H1 (cell line): Measurements from ENCODE around the gene RPUSD1. TPM values are rescaled to one million over a fixed set of nuclear protein-coding genes. Genes with fewer than 3 reads are reported as not detected.

ENCODE experiments used
- CTCF ChIA-PET: fragments of 300-600 bp; sonication (Branson Sonifier 250); formaldehyde crosslinking; loops from one replicate; lab custom pipeline; 2021; ENCODE audit not compliant: partially characterized antibody; lab: Charles Lee
- POLR2A ChIA-PET: fragments of 300-600 bp; sonication (Branson Sonifier 250); formaldehyde crosslinking; loops from one replicate; lab custom pipeline; 2021; ENCODE audit warnings: inconsistent platforms; ENCODE audit not compliant: partially characterized antibody; lab: Charles Lee
- DNase-seq, 2 experiments: peaks; one replicate each; pipeline versions ENCODE4 v3.0.0 to v3.0.0-alpha.2; 2010 to 2022; ENCODE audit warnings: low spot score in 2 of 2, low read depth in 1 of 2, mixed read lengths in 1 of 2
- FAIRE-seq: peaks from 2 replicates; lab custom pipeline; 2011; peaks lifted over from hg19 to GRCh38; lab: Jason Lieb, UNC
- H2AFZ ChIP-seq: 2 replicates; pipeline ENCODE4 v1.8.1; 2012; ENCODE audit warnings: low read length, inconsistent platforms
- H2AK5ac ChIP-seq: 2 replicates; pipeline ENCODE4 v1.6.1; 2013; ENCODE audit warnings: low read depth, low read length
- H2BK120ac ChIP-seq: replicated peaks from 2 replicates; pipeline ENCODE3; 2013; ENCODE audit warnings: low read depth, low read length, inconsistent platforms
- H2BK12ac ChIP-seq: 2 replicates; pipeline ENCODE4 v1.6.1; 2013; ENCODE audit warnings: low read depth, low read length
- H2BK15ac ChIP-seq: 2 replicates; pipeline ENCODE4 v1.6.1; 2013; ENCODE audit warnings: low read length
- H2BK20ac ChIP-seq: 2 replicates; pipeline ENCODE4 v1.6.1; 2013; ENCODE audit warnings: low read length
- H2BK5ac ChIP-seq: 2 replicates; pipeline ENCODE4 v1.6.1; 2013; ENCODE audit warnings: low read depth, low read length
- H3K14ac ChIP-seq: 2 replicates; pipeline ENCODE4 v1.6.1; 2013; ENCODE audit warnings: inconsistent platforms; ENCODE audit not compliant: insufficient read length
- H3K18ac ChIP-seq: 2 replicates; pipeline ENCODE4 v1.6.1; 2013; ENCODE audit warnings: low read length; ENCODE audit errors: extremely low read depth
- H3K23ac ChIP-seq: 2 replicates; pipeline ENCODE4 v1.6.1; 2013; ENCODE audit warnings: inconsistent platforms; ENCODE audit not compliant: insufficient read length
- H3K23me2 ChIP-seq: 2 replicates; pipeline ENCODE4 v1.6.1; 2013; ENCODE audit warnings: low read depth, low read length
- H3K27ac ChIP-seq: 2 replicates; pipeline ENCODE4 v1.6.1; 2011; ENCODE audit warnings: low read depth, low read length, inconsistent platforms
- H3K27me3 ChIP-seq, 4 experiments: replicated peaks in 1 of 4; 1 replicate in 1 of 4; 2 replicates in 3 of 4; pipeline versions ENCODE4 v1.6.1 to v1.8.1; 2011 to 2013; ENCODE audit warnings: low read length in 3 of 4, mild to moderate bottlenecking in 3 of 4, inconsistent platforms in 2 of 4, mixed read lengths in 2 of 4, moderate library complexity in 1 of 4; ENCODE audit not compliant: control insufficient read depth in 3 of 4, insufficient read depth in 3 of 4; ENCODE audit errors: extremely low read depth in 1 of 4
- H3K36me3 ChIP-seq, 4 experiments: 2 replicates each; pipeline versions ENCODE4 v1.6.1 to v1.8.1; 2011 to 2013; ENCODE audit warnings: mild to moderate bottlenecking in 4 of 4, low read length in 3 of 4, moderate library complexity in 2 of 4, control low read depth in 1 of 4, inconsistent platforms in 1 of 4; ENCODE audit not compliant: insufficient read depth in 4 of 4, control insufficient read depth in 2 of 4
- H3K4ac ChIP-seq: replicated peaks from 2 replicates; pipeline ENCODE3; 2013; ENCODE audit warnings: low read length, low read depth, mixed read lengths, inconsistent platforms; ENCODE audit not compliant: insufficient read length
- H3K4me1 ChIP-seq, 4 experiments: replicated peaks in 1 of 4; 1 replicate in 1 of 4; 2 replicates in 3 of 4; pipeline versions ENCODE4 v1.6.1 to v1.8.1; 2011 to 2013; ENCODE audit warnings: low read length in 3 of 4, inconsistent platforms in 2 of 4, mixed read lengths in 1 of 4; ENCODE audit not compliant: insufficient read depth in 4 of 4, control insufficient read depth in 3 of 4
- H3K4me2 ChIP-seq, 2 experiments: 2 replicates each; pipeline versions ENCODE4 v1.6.1 to v1.8.1; 2011 to 2013; ENCODE audit warnings: low read depth in 2 of 2, low read length in 2 of 2, control low read depth in 1 of 2, inconsistent platforms in 1 of 2, mild to moderate bottlenecking in 1 of 2; ENCODE audit not compliant: insufficient read depth in 1 of 2
- H3K4me3 ChIP-seq, 4 experiments: fragments of 200-600, 300-600 bp in 1 of 4; sonication (generic), shearing (Covaris generic), sonication (Bioruptor Twin) in 1 of 4; 2 replicates each; pipeline versions ENCODE4 v1.5.1 to v1.8.1; 2011 to 2016; ENCODE audit warnings: low read length in 4 of 4, low read depth in 3 of 4, control low read depth in 2 of 4, inconsistent platforms in 2 of 4, mild to moderate bottlenecking in 2 of 4, mixed read lengths in 1 of 4, moderate library complexity in 1 of 4; ENCODE audit not compliant: insufficient read depth in 2 of 4; ENCODE audit errors: extremely low read depth in 1 of 4
- H3K56ac ChIP-seq: replicated peaks from 2 replicates; pipeline ENCODE3; 2013; ENCODE audit warnings: low read depth, mild to moderate bottlenecking, mixed read lengths, low read length, inconsistent platforms; ENCODE audit not compliant: insufficient read length
- H3K79me1 ChIP-seq: 2 replicates; pipeline ENCODE4 v1.6.1; 2013; ENCODE audit warnings: low read depth, low read length, control low read depth
- H3K79me2 ChIP-seq, 2 experiments: 2 replicates each; pipeline versions ENCODE4 v1.6.1 to v1.8.1; 2012 to 2013; ENCODE audit warnings: low read length in 2 of 2, mild to moderate bottlenecking in 2 of 2, inconsistent platforms in 1 of 2; ENCODE audit not compliant: insufficient read depth in 2 of 2, control insufficient read depth in 1 of 2
- H3K9ac ChIP-seq, 4 experiments: replicated peaks in 1 of 4; 1 replicate in 1 of 4; 2 replicates in 3 of 4; pipeline versions ENCODE4 v1.6.1 to v1.8.1; 2011 to 2013; ENCODE audit warnings: low read depth in 3 of 4, low read length in 3 of 4, control low read depth in 2 of 4, mild to moderate bottlenecking in 2 of 4, moderate library complexity in 2 of 4, inconsistent platforms in 1 of 4; ENCODE audit errors: extremely low read depth in 1 of 4
- H3K9me3 ChIP-seq, 2 experiments: 2 replicates each; pipeline versions ENCODE4 v1.6.1 to v1.8.1; 2012 to 2013; ENCODE audit warnings: mild to moderate bottlenecking in 2 of 2, moderate library complexity in 2 of 2, control low read depth in 1 of 2, inconsistent platforms in 1 of 2, low read depth in 1 of 2, low read length in 1 of 2, mixed read lengths in 1 of 2; ENCODE audit not compliant: insufficient read depth in 2 of 2
- H4K20me1 ChIP-seq, 2 experiments: replicated peaks in 1 of 2; 2 replicates each; pipeline versions ENCODE3 to v1.8.1; 2011 to 2013; ENCODE audit warnings: inconsistent platforms in 2 of 2, low read length in 2 of 2, mild to moderate bottlenecking in 1 of 2; ENCODE audit not compliant: insufficient read depth in 2 of 2, control insufficient read depth in 1 of 2
- H4K5ac ChIP-seq: 2 replicates; pipeline ENCODE4 v1.6.1; 2013; ENCODE audit warnings: low read length, low read depth, mixed read lengths, inconsistent platforms; ENCODE audit not compliant: insufficient read length
- H4K8ac ChIP-seq: 2 replicates; pipeline ENCODE4 v1.8.0; 2013; ENCODE audit warnings: mild to moderate bottlenecking, moderate library complexity, low read length, inconsistent platforms; ENCODE audit not compliant: insufficient read depth; ENCODE audit errors: extremely low read depth
- H4K91ac ChIP-seq: replicated peaks from 2 replicates; pipeline ENCODE3; 2013; ENCODE audit warnings: low read length, mixed read lengths, inconsistent platforms; ENCODE audit not compliant: insufficient read length
- BRCA1 ChIP-seq: IDR thresholded peaks from 2 replicates; pipeline ENCODE4 v1.6.1; 2012; ENCODE audit warnings: low read depth, low read length, improper control_type of control experiment
- CTCF ChIP-seq, 3 experiments: IDR thresholded peaks; 1 replicate in 2 of 3; 2 replicates in 1 of 3; pipeline versions ENCODE4 v1.5.1 to v1.6.1; 2011; ENCODE audit warnings: low read length in 3 of 3, mild to moderate bottlenecking in 3 of 3, inconsistent platforms in 2 of 3, low read depth in 1 of 3, moderate library complexity in 1 of 3; ENCODE audit not compliant: insufficient read depth in 1 of 3; ENCODE audit errors: control extremely low read depth in 1 of 3
- KDM4A ChIP-seq: IDR thresholded peaks from one replicate; pipeline ENCODE4 v1.7.1; 2012; ENCODE audit warnings: low read depth, mild to moderate bottlenecking, moderate library complexity, low read length, inconsistent platforms; ENCODE audit not compliant: severe bottlenecking
- POU5F1 ChIP-seq: IDR thresholded peaks from 2 replicates; pipeline ENCODE4 v1.6.1; 2011; ENCODE audit warnings: low read depth, mild to moderate bottlenecking, low read length, moderate library complexity
- RBBP5 ChIP-seq: IDR thresholded peaks from 2 replicates; pipeline ENCODE4 v1.7.1; 2012; ENCODE audit warnings: low read depth, mild to moderate bottlenecking, inconsistent platforms, low read length, moderate library complexity, borderline replicate concordance
- SRF ChIP-seq: IDR thresholded peaks from 2 replicates; pipeline ENCODE4 v1.6.1; 2011; ENCODE audit warnings: mild to moderate bottlenecking, low read depth, low read length, moderate library complexity
- YY1 ChIP-seq: IDR thresholded peaks from 2 replicates; pipeline ENCODE4 v1.6.1; 2011; ENCODE audit warnings: low read depth, mild to moderate bottlenecking, low read length
- ZNF274 ChIP-seq: IDR thresholded peaks from 2 replicates; pipeline ENCODE4 v1.7.0; 2012; ENCODE audit warnings: low read length, borderline replicate concordance; ENCODE audit errors: extremely low read depth
- WGBS, 2 experiments: shearing (Covaris generic) in 1 of 2; methylation state at CpG; one replicate each; pipeline versions ENCODE4 v1.1.6 to v1.1.7; 2013 to 2015; ENCODE audit warnings: low lambda C conversion rate in 2 of 2, mixed read lengths in 2 of 2, inconsistent platforms in 1 of 2, low coverage in 1 of 2, missing lambda C conversion rate in 1 of 2; ENCODE audit not compliant: insufficient replicate concordance in 2 of 2, insufficient coverage in 1 of 2, insufficient read length in 1 of 2; ENCODE audit errors: extremely low coverage in 1 of 2, missing lambda C conversion rate in 1 of 2; 5-methylcytosine and 5-hydroxymethylcytosine counted together
- polyA plus RNA-seq, 7 experiments: library from polyadenylated mRNA; depleted of rRNA in 3 of 7; stranded (reverse) in 5 of 7; unstranded in 2 of 7; fragments of >200 nt in 5 of 7; fragments of 200-250 nt in 2 of 7; gene quantifications; 1 replicate in 5 of 7; 2 replicates in 1 of 7; 4 replicates in 1 of 7; pipeline versions ENCODE4 v1.2.1 to v1.2.3, GENCODE V29; 2011 to 2013; ENCODE audit warnings: missing spikeins in 2 of 7, mixed read lengths in 2 of 7
- total RNA-seq: library from RNA; stranded (reverse); fragmentation: NEBNext Ultra II Directional; extraction: Animal tissue kit (Norgen Biotek cat#: 25700); gene quantifications from 2 replicates; pipeline ENCODE4 v1.2.1, GENCODE V29; 2021
- TF ChIP-seq, protein P1 (sequence below): IDR thresholded peaks from 2 replicates; pipeline ENCODE4 v1.6.1; 2012; ENCODE audit warnings: inconsistent platforms

The RPUSD1 gene
- total and polyA plus RNA-seq, 2 of the 8 experiments (the other 6 are each of a cell fraction or from before 2014, with no cell fraction given), result 32.2 to 61.8 TPM

- no peaks in the 10 kb centered on the region for H3K9me3 ChIP-seq
- H4K8ac ChIP-seq, result no peak overlapping the region
- WGBS, 2 experiments, result 82% methylated on average over 9 of the region's 9 CpGs; no CpG with 5 or more reads in 1 of the 2 experiments
- no peak overlapping the region for H3K14ac ChIP-seq
- no peak overlapping the region for H4K5ac ChIP-seq
- FAIRE-seq (no peak), DNase-seq (no peak)
- H3K4ac ChIP-seq, result no peak overlapping the region
- CTCF ChIA-PET, result interaction anchor here (0.8 to 6.0 kb wide), 5 partner anchors 8 to 64 kb away, joined by 4 to 35 read pairs (median 5); partner anchors contain the start of gene CIAO3
- POLR2A ChIA-PET, result interaction anchor here (0.7 to 2.1 kb wide), 6 partner anchors 8 to 47 kb away, joined by 3 to 7 read pairs (median 4); no protein-coding TSS in a partner anchor
- H3K4me1 ChIP-seq, result no peaks in the 10 kb centered on the region
- H4K20me1 ChIP-seq, result peaks cover 0 to 4% of the 10 kb centered on the region in 2 experiments
- no peak overlapping the region for H2BK15ac ChIP-seq
- no peak overlapping the region for H3K4me2 ChIP-seq
- H3K56ac ChIP-seq, result no peak overlapping the region
- no peak overlapping the region for H3K9ac ChIP-seq
- H2AK5ac ChIP-seq, result no peak overlapping the region
- H2BK5ac ChIP-seq, result no peak overlapping the region
- no peaks in the 10 kb centered on the region for H3K79me2 ChIP-seq
- no peak overlapping the region for H2BK12ac ChIP-seq
- peaks cover 0 to 3% (median under 1%) of the 10 kb centered on the region in 4 experiments; a peak in 3 of 7 replicates for H3K27me3 ChIP-seq
- H4K91ac ChIP-seq, result no peak overlapping the region
- no peak overlapping the region for H3K18ac ChIP-seq
- H3K4me3 ChIP-seq, result no peak overlapping the region
- no peak overlapping the region for H2AFZ ChIP-seq
- no peaks in the 10 kb centered on the region for H3K79me1 ChIP-seq
- no peaks in the 10 kb centered on the region; the same call in 1 of the 2 replicates for H3K23me2 ChIP-seq
- no peak overlapping the region for H2BK20ac ChIP-seq
- H3K36me3 ChIP-seq, result no peaks in the 10 kb centered on the region
- H2BK120ac ChIP-seq, result no peak overlapping the region
- H3K27ac ChIP-seq, result no peak overlapping the region
- H3K23ac ChIP-seq, result no peak overlapping the region
- no peak for TF ChIP-seq KDM4A
- no peak for TF ChIP-seq RBBP5
- TF ChIP-seq, protein P1, sequence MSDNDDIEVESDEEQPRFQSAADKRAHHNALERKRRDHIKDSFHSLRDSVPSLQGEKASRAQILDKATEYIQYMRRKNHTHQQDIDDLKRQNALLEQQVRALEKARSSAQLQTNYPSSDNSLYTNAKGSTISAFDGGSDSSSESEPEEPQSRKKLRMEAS, result no peak
- no peak for TF ChIP-seq SRF
- no peak for TF ChIP-seq ZNF274
- TF ChIP-seq YY1, result no peak
- TF ChIP-seq CTCF (IDR thresholded peaks at IDR 0.05; ENCODE audit: control extremely low read depth in 1 of 3, insufficient read depth in 1 of 3, low read depth in 1 of 3, low read length in 3 of 3), result no peak
- no peak for TF ChIP-seq BRCA1
- no peak for TF ChIP-seq POU5F1
- TF ChIP-seq, all 59 proteins: peak for 0
Observed at GRCh38 chr16:776824-777223, 11.4 kb downstream of the RPUSD1 start.
